NCI-H774 (cell line): ENCODE results near the gene FTSJ1.
"Not testable (repeated sequence)": the region's sequence is repeated elsewhere in the genome, so short reads cannot be mapped to it uniquely, and the experiment has no call there.

Experiments
- DNase-seq: peaks from one replicate; lab custom pipeline; 2025; lab: John Stamatoyannopoulos, UW

Gene FTSJ1

GRCh38 chrX:48522291-48522690, 46.3 kb downstream of the FTSJ1 start:
- no peak for DNase-seq

GRCh38 chrX:48523682-48524081, 47.7 kb downstream of the FTSJ1 start:
- DNase-seq: no peak

GRCh38 chrX:48525853-48526252, 49.9 kb downstream of the FTSJ1 start:
- not testable (repeated sequence) for DNase-seq

DNA sequence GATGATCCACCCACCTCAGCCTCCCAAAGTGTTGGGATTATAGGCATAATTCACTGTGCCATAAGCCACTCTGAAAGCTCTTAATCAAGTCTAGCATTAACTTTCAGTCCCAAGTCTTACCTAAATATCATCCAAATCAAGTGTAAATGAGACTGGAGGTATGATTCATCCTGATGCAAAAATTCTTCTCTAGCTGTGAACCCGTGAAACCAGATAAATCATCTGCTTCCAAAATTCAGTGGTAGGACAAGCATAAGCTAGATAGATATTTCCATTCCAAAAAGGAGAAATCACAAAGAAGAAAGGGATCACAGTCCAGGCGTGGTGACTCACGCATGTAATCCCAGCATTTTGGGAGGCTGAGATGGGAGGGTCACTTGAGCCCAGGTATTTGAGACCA, 54.7 kb downstream of the FTSJ1 start:
- no peak for DNase-seq

DNA sequence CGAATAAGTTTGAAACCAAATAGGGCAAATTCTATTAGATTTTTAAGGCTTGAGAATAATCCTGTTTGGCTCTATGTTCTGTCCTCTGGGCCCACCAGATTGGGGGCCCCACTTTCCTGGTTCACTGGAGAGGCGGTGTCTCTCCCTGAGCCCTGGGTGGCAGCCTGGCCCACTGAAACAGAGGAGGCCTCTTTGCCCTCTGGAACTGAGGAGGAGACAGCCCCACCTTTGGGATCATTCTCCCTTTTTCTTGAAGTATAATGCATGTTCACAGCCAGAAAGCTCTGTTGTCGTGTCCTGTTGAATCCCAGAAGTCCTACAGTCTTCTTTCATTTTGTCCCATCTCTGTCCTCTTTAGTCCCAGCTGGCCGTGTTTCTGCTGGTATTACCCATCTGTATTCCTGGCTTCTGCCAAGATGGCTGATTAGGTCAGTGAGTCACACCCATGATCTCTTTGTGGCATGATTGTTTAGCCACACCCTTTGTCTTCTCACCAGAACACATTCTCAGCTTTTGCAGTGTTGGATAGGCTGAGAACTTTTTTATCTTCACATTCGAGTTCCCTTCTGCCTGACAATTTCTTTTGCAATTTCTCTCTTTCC, 55.5 kb downstream of the FTSJ1 start:
- no peak for DNase-seq

GRCh38 chrX:48532161-48532560, 56.2 kb downstream of the FTSJ1 start:
- DNase-seq: no peak

DNA sequence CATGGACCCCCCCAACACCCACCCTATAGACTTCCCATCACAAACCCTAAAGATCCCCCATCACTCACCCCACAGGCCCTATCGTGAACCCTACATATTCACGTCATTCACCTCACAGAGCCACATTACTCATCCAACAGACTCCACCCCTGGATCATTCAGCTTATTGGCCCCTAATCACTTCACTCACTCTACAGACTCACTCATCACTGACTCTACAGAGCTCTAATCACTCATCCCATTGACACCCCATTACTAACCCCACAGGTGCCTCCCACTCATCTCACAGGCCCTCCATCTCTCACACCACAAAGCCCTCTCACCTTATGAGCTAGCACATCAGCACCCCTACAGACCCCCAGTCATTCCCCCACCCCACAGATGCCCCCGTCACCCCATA, 57.2 kb downstream of the FTSJ1 start:
- no peak for DNase-seq
